Fibroblast of lung (primary cell): ENCODE results near the gene SIGLEC8. TPM values are rescaled to one million over a fixed set of nuclear protein-coding genes. Genes with fewer than 3 reads are reported as not detected.

Source experiments
- DNase-seq, 2 donors: peaks; one replicate each; pipeline versions ENCODE4 v3.0.0 to v3.0.0-alpha.2; 2010; ENCODE audit warnings: low read depth in 2 of 2
- H2AFZ ChIP-seq: 2 replicates; pipeline ENCODE4 v1.5.1; 2012; ENCODE audit warnings: low read length, control low read depth, inconsistent platforms
- H3K27ac ChIP-seq: 2 replicates; pipeline ENCODE4 v1.5.1; 2011; ENCODE audit warnings: low read length, control low read depth; ENCODE audit not compliant: insufficient read depth
- H3K27me3 ChIP-seq: 2 replicates; pipeline ENCODE4 v1.5.1; 2011; ENCODE audit warnings: mild to moderate bottlenecking, low read length; ENCODE audit not compliant: control insufficient read depth, insufficient read depth
- H3K36me3 ChIP-seq: 2 replicates; pipeline ENCODE4 v1.5.1; 2011; ENCODE audit warnings: low read length; ENCODE audit not compliant: control insufficient read depth, insufficient read depth
- H3K4me1 ChIP-seq: 2 replicates; pipeline ENCODE4 v1.5.1; 2011; ENCODE audit warnings: low read length; ENCODE audit not compliant: control insufficient read depth, insufficient read depth; ENCODE audit errors: extremely low read depth
- H3K4me2 ChIP-seq: 2 replicates; pipeline ENCODE4 v1.5.1; 2011; ENCODE audit warnings: low read length, control low read depth; ENCODE audit not compliant: insufficient read depth; ENCODE audit errors: extremely low read depth
- H3K4me3 ChIP-seq, 4 experiments: fragments of 200-600 bp in 1 of 4; sonication (generic) in 1 of 4; replicated peaks in 1 of 4; 2 replicates each; pipeline ENCODE4 v1.5.1; 2011 to 2016; ENCODE audit warnings: low read length in 4 of 4, low read depth in 3 of 4, mild to moderate bottlenecking in 3 of 4, control low read depth in 2 of 4, inconsistent platforms in 1 of 4, mixed read lengths in 1 of 4; ENCODE audit not compliant: insufficient read depth in 1 of 4; ENCODE audit errors: control extremely low read depth in 1 of 4
- H3K79me2 ChIP-seq: 2 replicates; pipeline ENCODE4 v1.5.1; 2012; ENCODE audit warnings: mild to moderate bottlenecking, low read length, inconsistent platforms; ENCODE audit not compliant: control insufficient read depth, insufficient read depth
- H3K9ac ChIP-seq: 2 replicates; pipeline ENCODE4 v1.5.1; 2011; ENCODE audit warnings: mild to moderate bottlenecking, low read length, control low read depth; ENCODE audit not compliant: insufficient read depth
- H3K9me3 ChIP-seq: 2 replicates; pipeline ENCODE4 v1.5.1; 2012; ENCODE audit warnings: low read depth, low read length; ENCODE audit not compliant: control insufficient read depth, insufficient read depth
- H4K20me1 ChIP-seq: 2 replicates; pipeline ENCODE4 v1.5.1; 2011; ENCODE audit warnings: low read length; ENCODE audit not compliant: control insufficient read depth, insufficient read depth; ENCODE audit errors: extremely low read depth
- CTCF ChIP-seq, 2 donors: IDR thresholded peaks in 1 of 2; conservative IDR thresholded peaks in 1 of 2; 1 replicate in 1 of 2; 2 replicates in 1 of 2; pipeline ENCODE4 v1.5.1; 2011 to 2012; ENCODE audit warnings: low read length in 2 of 2, control low read depth in 1 of 2, inconsistent platforms in 1 of 2, low read depth in 1 of 2, mild to moderate bottlenecking in 1 of 2
- EZH2 ChIP-seq: IDR thresholded peaks from 2 replicates; pipeline ENCODE4 v1.5.1; 2012; ENCODE audit warnings: low read length, control low read depth, mild to moderate bottlenecking; ENCODE audit errors: missing control alignments
- polyA plus RNA-seq, 2 donors: library from polyadenylated mRNA; depleted of rRNA in 1 of 2; stranded (reverse) in 1 of 2; unstranded in 1 of 2; fragments of >200 nt; gene quantifications; 2 replicates each; pipeline ENCODE4 v1.2.1, GENCODE V29; 2011 to 2012; ENCODE audit warnings: missing spikeins in 1 of 2
- total RNA-seq: library from RNA; depleted of rRNA; stranded (reverse); fragments of >200 nt; gene quantifications from 2 replicates; pipeline ENCODE4 v1.2.1, GENCODE V29; 2014

The SIGLEC8 gene
- total and polyA plus RNA-seq, 2 donors (not counting 1 experiment from before 2014, with no cell fraction given), result not detected

- no peaks in the 10 kb centered on the region for H3K4me1 ChIP-seq
- no peak overlapping the region for H3K4me3 ChIP-seq
- H3K9me3 ChIP-seq, result no peaks in the 10 kb centered on the region
- no peaks in the 10 kb centered on the region for H4K20me1 ChIP-seq
- H3K9ac ChIP-seq, result no peak overlapping the region
- H3K27me3 ChIP-seq, result no peaks in the 10 kb centered on the region
- TF ChIP-seq CTCF (conservative IDR thresholded peaks at IDR 0.05 in 1 of 2, IDR thresholded peaks at IDR 0.05 in 1 of 2; ENCODE audit: low read depth in 1 of 2, low read length in 2 of 2) (no peak), EZH2 (no peak)
- H2AFZ ChIP-seq, result no peak overlapping the region
- H3K79me2 ChIP-seq, result no peaks in the 10 kb centered on the region
- H3K27ac ChIP-seq, result no peak overlapping the region
- DNase-seq, result no peak
- H3K4me2 ChIP-seq, result no peak overlapping the region
- no peaks in the 10 kb centered on the region for H3K36me3 ChIP-seq
These were observed 4.4 kb upstream of the SIGLEC8 start for GRCh38 chr19:51462681-51463080.

GRCh38 chr19:51462276-51462675, 4.0 kb upstream of the SIGLEC8 start:
- no peak overlapping the region for H3K27ac ChIP-seq
- H3K9ac ChIP-seq, result no peak overlapping the region
- H3K79me2 ChIP-seq, result no peaks in the 10 kb centered on the region
- H4K20me1 ChIP-seq, result no peaks in the 10 kb centered on the region
- H3K27me3 ChIP-seq, result no peaks in the 10 kb centered on the region
- no peak overlapping the region for H3K4me3 ChIP-seq
- no peaks in the 10 kb centered on the region for H3K36me3 ChIP-seq
- no peaks in the 10 kb centered on the region for H3K4me1 ChIP-seq
- no peak for TF ChIP-seq EZH2
- TF ChIP-seq CTCF (conservative IDR thresholded peaks at IDR 0.05 in 1 of 2, IDR thresholded peaks at IDR 0.05 in 1 of 2; ENCODE audit: low read depth in 1 of 2, low read length in 2 of 2), result no peak
- H3K9me3 ChIP-seq, result no peaks in the 10 kb centered on the region
- no peak for DNase-seq
- no peak overlapping the region for H3K4me2 ChIP-seq
- H2AFZ ChIP-seq, result no peak overlapping the region

GRCh38 chr19:51461723-51462161, 3.5 kb upstream of the SIGLEC8 start:
- H3K36me3 ChIP-seq, result no peaks in the 10 kb centered on the region
- H3K27ac ChIP-seq, result no peak overlapping the region
- H3K79me2 ChIP-seq, result no peaks in the 10 kb centered on the region
- H3K9me3 ChIP-seq, result no peaks in the 10 kb centered on the region
- no peak for DNase-seq
- no peak overlapping the region for H2AFZ ChIP-seq
- no peak for TF ChIP-seq EZH2
- no peak for TF ChIP-seq CTCF (conservative IDR thresholded peaks at IDR 0.05 in 1 of 2, IDR thresholded peaks at IDR 0.05 in 1 of 2; ENCODE audit: low read depth in 1 of 2, low read length in 2 of 2)
- H3K4me3 ChIP-seq, result no peak overlapping the region
- no peaks in the 10 kb centered on the region for H4K20me1 ChIP-seq
- no peaks in the 10 kb centered on the region for H3K27me3 ChIP-seq
- H3K4me1 ChIP-seq, result no peaks in the 10 kb centered on the region
- no peak overlapping the region for H3K4me2 ChIP-seq
- H3K9ac ChIP-seq, result no peak overlapping the region
